ENCODE results near the gene OPRM1. TPM values are rescaled to one million over a fixed set of nuclear protein-coding genes. Genes with fewer than 3 reads are reported as not detected.

OPRM1 gene
- total RNA-seq, 1 donor from 2014 or later, result not detected

GRCh38 chr6:154001494-154002285 is 37.4 kb upstream of the OPRM1 start:
- H3K4me3 Mint-ChIP-seq (ENCODE audit: low read depth), result no peak overlapping the region
- H3K36me3 Mint-ChIP-seq (ENCODE audit: insufficient read depth), result no peaks in the 10 kb centered on the region
- no peaks in the 10 kb centered on the region for H3K4me1 Mint-ChIP-seq (ENCODE audit: low read depth)
- no peak for TF ChIP-seq CTCF (IDR thresholded peaks at IDR 0.05; ENCODE audit: unreplicated experiment)
- peaks cover 8% of the 10 kb centered on the region for H3K9me3 Mint-ChIP-seq (ENCODE audit: low read depth)
- H3K27ac Mint-ChIP-seq, result no peak overlapping the region
- H3K27me3 Mint-ChIP-seq, result no peaks in the 10 kb centered on the region
- no peak for DNase-seq (ENCODE audit: low spot score, unreplicated experiment)

- Mint-ChIP-seq H3K27me3 (no peaks in the 10 kb centered on the region), H3K27ac (no peak overlapping the region), H3K4me1 (ENCODE audit: low read depth) (no peaks in the 10 kb centered on the region), H3K36me3 (ENCODE audit: insufficient read depth) (no peaks in the 10 kb centered on the region), H3K9me3 (ENCODE audit: low read depth) (peaks cover 17% of the 10 kb centered on the region), H3K4me3 (ENCODE audit: low read depth) (no peak overlapping the region)
- DNase-seq (ENCODE audit: low spot score, unreplicated experiment), result no peak
- TF ChIP-seq CTCF (IDR thresholded peaks at IDR 0.05; ENCODE audit: unreplicated experiment), result no peak
These were observed 36.1 kb upstream of the OPRM1 start for GRCh38 chr6:154002894-154003293.

GRCh38 chr6:154010371-154010770 is 28.7 kb upstream of the OPRM1 start:
- H3K36me3 Mint-ChIP-seq (ENCODE audit: insufficient read depth), result no peaks in the 10 kb centered on the region
- peaks cover 2% of the 10 kb centered on the region for H3K27me3 Mint-ChIP-seq
- DNase-seq (ENCODE audit: low spot score, unreplicated experiment), result no peak
- no peaks in the 10 kb centered on the region for H3K4me1 Mint-ChIP-seq (ENCODE audit: low read depth)
- peaks cover 12% of the 10 kb centered on the region for H3K9me3 Mint-ChIP-seq (ENCODE audit: low read depth)
- TF ChIP-seq CTCF (IDR thresholded peaks at IDR 0.05; ENCODE audit: unreplicated experiment), result no peak
- H3K4me3 Mint-ChIP-seq (ENCODE audit: low read depth), result no peak overlapping the region
- no peak overlapping the region for H3K27ac Mint-ChIP-seq

GRCh38 chr6:154012852-154013251 is 26.2 kb upstream of the OPRM1 start:
- Mint-ChIP-seq H3K4me3 (ENCODE audit: low read depth) (no peak overlapping the region), H3K4me1 (ENCODE audit: low read depth) (peaks cover 5% of the 10 kb centered on the region), H3K27ac (no peak overlapping the region), H3K27me3 (peaks cover 2% of the 10 kb centered on the region), H3K36me3 (ENCODE audit: insufficient read depth) (no peaks in the 10 kb centered on the region), H3K9me3 (ENCODE audit: low read depth) (no peaks in the 10 kb centered on the region)
- DNase-seq (ENCODE audit: low spot score, unreplicated experiment), result no peak
- TF ChIP-seq CTCF (IDR thresholded peaks at IDR 0.05; ENCODE audit: unreplicated experiment), result no peak

- peaks cover 16% of the 10 kb centered on the region for H3K9me3 Mint-ChIP-seq (ENCODE audit: low read depth)
- H3K27me3 Mint-ChIP-seq, result no peaks in the 10 kb centered on the region
- peaks cover 5% of the 10 kb centered on the region for H3K4me1 Mint-ChIP-seq (ENCODE audit: low read depth)
- no peak overlapping the region for H3K27ac Mint-ChIP-seq
- H3K36me3 Mint-ChIP-seq (ENCODE audit: insufficient read depth), result no peaks in the 10 kb centered on the region
- no peak for DNase-seq (ENCODE audit: low spot score, unreplicated experiment)
- TF ChIP-seq CTCF (IDR thresholded peaks at IDR 0.05; ENCODE audit: unreplicated experiment), result no peak
- H3K4me3 Mint-ChIP-seq (ENCODE audit: low read depth), result no peak overlapping the region
These were observed 21.3 kb upstream of the OPRM1 start for GRCh38 chr6:154017786-154018185.
